ENCODE results near the gene HDAC1. TPM values are rescaled to one million over a fixed set of nuclear protein-coding genes. Genes with fewer than 3 reads are reported as not detected.
A peak's percentile ranks its signal among the peaks of the same experiment; 100 is the strongest.
"Not testable (repeated sequence)": the region's sequence is repeated elsewhere in the genome, so short reads cannot be mapped to it uniquely, and the experiment has no call there.

The HDAC1 gene
- total RNA-seq, 2 experiments from 2014 or later: 126 to 127 TPM

DNA sequence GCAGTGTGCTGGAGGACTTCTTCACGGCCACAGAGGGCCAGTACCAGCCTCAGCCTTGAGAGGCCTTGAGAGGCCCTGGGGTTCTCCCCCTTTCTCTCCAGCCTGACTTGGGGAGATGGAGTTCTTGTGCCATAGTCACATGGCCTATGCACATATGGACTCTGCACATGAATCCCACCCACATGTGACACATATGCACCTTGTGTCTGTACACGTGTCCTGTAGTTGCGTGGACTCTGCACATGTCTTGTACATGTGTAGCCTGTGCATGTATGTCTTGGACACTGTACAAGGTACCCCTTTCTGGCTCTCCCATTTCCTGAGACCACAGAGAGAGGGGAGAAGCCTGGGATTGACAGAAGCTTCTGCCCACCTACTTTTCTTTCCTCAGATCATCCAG lies 6.2 kb upstream of the HDAC1 start:
- H3K27ac Mint-ChIP-seq: peak overlapping the region; percentile 21
- intact Hi-C loops (cut with micrococcal nuclease): no loop called here
- no peaks in the 10 kb centered on the region for H3K27me3 Mint-ChIP-seq
- CTCF ChIA-PET: no interaction called here
- ATAC-seq: peak; percentile 7
- POLR2A ChIA-PET: no interaction called here
- peaks cover 6% of the 10 kb centered on the region for H3K4me1 Mint-ChIP-seq (ENCODE audit: low read depth)
- no peaks in the 10 kb centered on the region for H3K9me3 Mint-ChIP-seq
- DNase-seq: no peak
- TF ChIP-seq CTCF (IDR thresholded peaks at IDR 0.05): no peak
- H3K36me3 Mint-ChIP-seq (ENCODE audit: low read depth): peaks cover 29% of the 10 kb centered on the region
- no peak overlapping the region for H3K4me3 Mint-ChIP-seq

- ChIA-PET POLR2A (interaction anchor here (0.6 to 2.4 kb wide), 3 partner anchors 8 to 14 kb away, joined by 3 to 10 read pairs (median 10); no protein-coding TSS in a partner anchor), CTCF (interaction anchor here (0.7 kb wide), 2 partner anchors 63 to 71 kb away, joined by 3 read pairs; no protein-coding TSS in a partner anchor)
- Mint-ChIP-seq H3K27ac (no peak overlapping the region), H3K9me3 (no peaks in the 10 kb centered on the region), H3K4me1 (ENCODE audit: low read depth) (peaks cover 12% of the 10 kb centered on the region), H3K4me3 (no peak overlapping the region), H3K27me3 (no peaks in the 10 kb centered on the region), H3K36me3 (ENCODE audit: low read depth) (peaks cover 24% of the 10 kb centered on the region)
- DNase-seq: no peak
- intact Hi-C loops (cut with micrococcal nuclease): no loop called here
- no peak for ATAC-seq
- TF ChIP-seq CTCF (IDR thresholded peaks at IDR 0.05): no peak
Measured at GRCh38 chr1:32286763-32287162, 5.1 kb upstream of the HDAC1 start.

DNA sequence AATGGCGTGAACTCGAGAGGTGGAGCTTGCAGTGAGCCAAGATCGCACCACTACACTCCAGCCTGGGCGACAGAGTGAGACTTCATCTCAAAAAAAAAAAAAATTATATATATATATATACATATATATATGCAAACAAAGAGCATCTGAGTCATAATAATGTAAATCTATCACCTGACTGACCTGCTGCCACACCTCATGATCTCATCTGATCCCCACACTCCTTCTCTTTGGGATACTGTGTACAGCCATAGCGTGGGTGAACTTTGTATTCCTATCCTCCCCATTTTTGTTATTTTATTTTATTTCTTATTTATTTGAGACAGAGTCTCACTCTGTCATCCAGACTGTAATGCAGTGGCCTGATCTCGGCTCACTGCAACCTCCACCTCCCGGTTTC lies 2.6 kb upstream of the HDAC1 start:
- intact Hi-C loops (cut with micrococcal nuclease): no loop called here
- TF ChIP-seq CTCF (IDR thresholded peaks at IDR 0.05): no peak
- Mint-ChIP-seq H3K27ac (peak overlapping the region; percentile 57), H3K9me3 (no peaks in the 10 kb centered on the region), H3K4me3 (no peak overlapping the region), H3K36me3 (ENCODE audit: low read depth) (peaks cover 27% of the 10 kb centered on the region), H3K4me1 (ENCODE audit: low read depth) (peaks cover 19% of the 10 kb centered on the region), H3K27me3 (no peaks in the 10 kb centered on the region)
- no peak for DNase-seq
- POLR2A ChIA-PET: interaction anchor here (0.6 to 3.9 kb wide), 5 partner anchors 15 to 38 kb away, joined by 3 to 41 read pairs (median 5); partner anchors contain the start of gene LCK
- ATAC-seq: no peak
- CTCF ChIA-PET: interaction anchor here (1.1 to 5.3 kb wide), 2 partner anchors 36 to 41 kb away, joined by 3 to 21 read pairs; partner anchors contain the start of gene FAM167B

- peaks cover 35% of the 10 kb centered on the region for H3K4me1 Mint-ChIP-seq (ENCODE audit: low read depth)
- H3K4me3 Mint-ChIP-seq: peak overlapping the region; percentile 98
- DNase-seq: no peak
- no peak for TF ChIP-seq CTCF (IDR thresholded peaks at IDR 0.05)
- CTCF ChIA-PET: interaction anchor here (0.7 to 5.3 kb wide), 7 partner anchors 18 to 76 kb away, joined by 3 to 21 read pairs (median 5); partner anchors contain the start of genes FAM167B and LCK
- POLR2A ChIA-PET: interaction anchor here (0.7 to 3.9 kb wide), 19 partner anchors 10 to 183 kb away, joined by 3 to 41 read pairs (median 5); partner anchors contain the start of genes BSDC1, CCDC28B, KPNA6 and LCK
- ATAC-seq: no peak
- peak overlapping the region; percentile 97 for H3K27ac Mint-ChIP-seq
- intact Hi-C loops (cut with micrococcal nuclease): no loop called here
- H3K36me3 Mint-ChIP-seq (ENCODE audit: low read depth): peaks cover 24% of the 10 kb centered on the region
- H3K9me3 Mint-ChIP-seq: no peaks in the 10 kb centered on the region
- H3K27me3 Mint-ChIP-seq: no peaks in the 10 kb centered on the region
Measured at GRCh38 chr1:32291145-32291707, 657 bp upstream of the HDAC1 start.

DNA sequence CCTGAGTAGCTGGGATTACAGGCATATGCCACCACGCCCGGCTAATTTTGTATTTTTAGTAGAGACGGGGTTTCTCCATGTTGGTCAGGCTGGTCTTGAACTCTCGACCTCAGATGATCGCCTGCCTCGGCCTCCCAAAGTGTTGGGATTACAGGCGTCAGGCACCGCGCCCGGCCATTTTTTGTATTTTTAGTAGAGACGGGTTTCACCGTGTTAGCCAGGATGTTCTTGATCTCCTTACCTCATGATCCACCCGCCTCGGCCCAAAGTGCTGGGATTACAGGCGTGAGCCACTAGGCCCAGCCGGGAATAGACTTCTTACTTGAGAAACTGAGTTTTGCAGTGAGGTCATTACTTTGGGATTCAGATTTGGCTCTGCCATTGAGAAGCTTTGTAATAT lies 6.3 kb downstream of the HDAC1 start:
- ATAC-seq; DNase-seq; H3K9me3 Mint-ChIP-seq; intact Hi-C loops (cut with micrococcal nuclease); H3K27me3 Mint-ChIP-seq; CTCF ChIA-PET; H3K4me3 Mint-ChIP-seq; H3K27ac Mint-ChIP-seq: not testable (repeated sequence)
- Mint-ChIP-seq H3K4me1 (ENCODE audit: low read depth) (peaks cover 57% of the 10 kb centered on the region), H3K36me3 (ENCODE audit: low read depth) (peaks cover 38% of the 10 kb centered on the region)
- POLR2A ChIA-PET: interaction anchor here (0.7 kb wide), 1 partner anchor 54 kb away, joined by 3 read pairs; no protein-coding TSS in a partner anchor

Data from activated CD8-positive, alpha-beta T cell treated with anti-CD3 and anti-CD28 coated beads for 36 hours (primary cell).